H1 (cell line): ENCODE data around the gene TSHZ2. TPM values are rescaled to one million over a fixed set of nuclear protein-coding genes. Genes with fewer than 3 reads are reported as not detected.

ENCODE experiments used
- CTCF ChIA-PET: fragments of 300-600 bp; sonication (Branson Sonifier 250); formaldehyde crosslinking; loops from one replicate; lab custom pipeline; 2021; ENCODE audit not compliant: partially characterized antibody; lab: Charles Lee
- POLR2A ChIA-PET: fragments of 300-600 bp; sonication (Branson Sonifier 250); formaldehyde crosslinking; loops from one replicate; lab custom pipeline; 2021; ENCODE audit warnings: inconsistent platforms; ENCODE audit not compliant: partially characterized antibody; lab: Charles Lee
- DNase-seq, 2 experiments: peaks; one replicate each; pipeline versions ENCODE4 v3.0.0 to v3.0.0-alpha.2; 2010 to 2022; ENCODE audit warnings: low spot score in 2 of 2, low read depth in 1 of 2, mixed read lengths in 1 of 2
- FAIRE-seq: peaks from 2 replicates; lab custom pipeline; 2011; peaks lifted over from hg19 to GRCh38; lab: Jason Lieb, UNC
- H2AFZ ChIP-seq: 2 replicates; pipeline ENCODE4 v1.8.1; 2012; ENCODE audit warnings: low read length, inconsistent platforms
- H2AK5ac ChIP-seq: 2 replicates; pipeline ENCODE4 v1.6.1; 2013; ENCODE audit warnings: low read depth, low read length
- H2BK120ac ChIP-seq: replicated peaks from 2 replicates; pipeline ENCODE3; 2013; ENCODE audit warnings: low read depth, low read length, inconsistent platforms
- H2BK12ac ChIP-seq: 2 replicates; pipeline ENCODE4 v1.6.1; 2013; ENCODE audit warnings: low read depth, low read length
- H2BK15ac ChIP-seq: 2 replicates; pipeline ENCODE4 v1.6.1; 2013; ENCODE audit warnings: low read length
- H2BK20ac ChIP-seq: 2 replicates; pipeline ENCODE4 v1.6.1; 2013; ENCODE audit warnings: low read length
- H2BK5ac ChIP-seq: 2 replicates; pipeline ENCODE4 v1.6.1; 2013; ENCODE audit warnings: low read depth, low read length
- H3K14ac ChIP-seq: 2 replicates; pipeline ENCODE4 v1.6.1; 2013; ENCODE audit warnings: inconsistent platforms; ENCODE audit not compliant: insufficient read length
- H3K18ac ChIP-seq: 2 replicates; pipeline ENCODE4 v1.6.1; 2013; ENCODE audit warnings: low read length; ENCODE audit errors: extremely low read depth
- H3K23ac ChIP-seq: 2 replicates; pipeline ENCODE4 v1.6.1; 2013; ENCODE audit warnings: inconsistent platforms; ENCODE audit not compliant: insufficient read length
- H3K23me2 ChIP-seq: 2 replicates; pipeline ENCODE4 v1.6.1; 2013; ENCODE audit warnings: low read depth, low read length
- H3K27ac ChIP-seq: 2 replicates; pipeline ENCODE4 v1.6.1; 2011; ENCODE audit warnings: low read depth, low read length, inconsistent platforms
- H3K27me3 ChIP-seq, 4 experiments: replicated peaks in 1 of 4; 1 replicate in 1 of 4; 2 replicates in 3 of 4; pipeline versions ENCODE4 v1.6.1 to v1.8.1; 2011 to 2013; ENCODE audit warnings: low read length in 3 of 4, mild to moderate bottlenecking in 3 of 4, inconsistent platforms in 2 of 4, mixed read lengths in 2 of 4, moderate library complexity in 1 of 4; ENCODE audit not compliant: control insufficient read depth in 3 of 4, insufficient read depth in 3 of 4; ENCODE audit errors: extremely low read depth in 1 of 4
- H3K36me3 ChIP-seq, 4 experiments: 2 replicates each; pipeline versions ENCODE4 v1.6.1 to v1.8.1; 2011 to 2013; ENCODE audit warnings: mild to moderate bottlenecking in 4 of 4, low read length in 3 of 4, moderate library complexity in 2 of 4, control low read depth in 1 of 4, inconsistent platforms in 1 of 4; ENCODE audit not compliant: insufficient read depth in 4 of 4, control insufficient read depth in 2 of 4
- H3K4ac ChIP-seq: replicated peaks from 2 replicates; pipeline ENCODE3; 2013; ENCODE audit warnings: low read length, low read depth, mixed read lengths, inconsistent platforms; ENCODE audit not compliant: insufficient read length
- H3K4me1 ChIP-seq, 4 experiments: replicated peaks in 1 of 4; 1 replicate in 1 of 4; 2 replicates in 3 of 4; pipeline versions ENCODE4 v1.6.1 to v1.8.1; 2011 to 2013; ENCODE audit warnings: low read length in 3 of 4, inconsistent platforms in 2 of 4, mixed read lengths in 1 of 4; ENCODE audit not compliant: insufficient read depth in 4 of 4, control insufficient read depth in 3 of 4
- H3K4me2 ChIP-seq, 2 experiments: 2 replicates each; pipeline versions ENCODE4 v1.6.1 to v1.8.1; 2011 to 2013; ENCODE audit warnings: low read depth in 2 of 2, low read length in 2 of 2, control low read depth in 1 of 2, inconsistent platforms in 1 of 2, mild to moderate bottlenecking in 1 of 2; ENCODE audit not compliant: insufficient read depth in 1 of 2
- H3K4me3 ChIP-seq, 4 experiments: fragments of 200-600, 300-600 bp in 1 of 4; sonication (generic), shearing (Covaris generic), sonication (Bioruptor Twin) in 1 of 4; 2 replicates each; pipeline versions ENCODE4 v1.5.1 to v1.8.1; 2011 to 2016; ENCODE audit warnings: low read length in 4 of 4, low read depth in 3 of 4, control low read depth in 2 of 4, inconsistent platforms in 2 of 4, mild to moderate bottlenecking in 2 of 4, mixed read lengths in 1 of 4, moderate library complexity in 1 of 4; ENCODE audit not compliant: insufficient read depth in 2 of 4; ENCODE audit errors: extremely low read depth in 1 of 4
- H3K56ac ChIP-seq: replicated peaks from 2 replicates; pipeline ENCODE3; 2013; ENCODE audit warnings: low read depth, mild to moderate bottlenecking, mixed read lengths, low read length, inconsistent platforms; ENCODE audit not compliant: insufficient read length
- H3K79me1 ChIP-seq: 2 replicates; pipeline ENCODE4 v1.6.1; 2013; ENCODE audit warnings: low read depth, low read length, control low read depth
- H3K79me2 ChIP-seq, 2 experiments: 2 replicates each; pipeline versions ENCODE4 v1.6.1 to v1.8.1; 2012 to 2013; ENCODE audit warnings: low read length in 2 of 2, mild to moderate bottlenecking in 2 of 2, inconsistent platforms in 1 of 2; ENCODE audit not compliant: insufficient read depth in 2 of 2, control insufficient read depth in 1 of 2
- H3K9ac ChIP-seq, 4 experiments: replicated peaks in 1 of 4; 1 replicate in 1 of 4; 2 replicates in 3 of 4; pipeline versions ENCODE4 v1.6.1 to v1.8.1; 2011 to 2013; ENCODE audit warnings: low read depth in 3 of 4, low read length in 3 of 4, control low read depth in 2 of 4, mild to moderate bottlenecking in 2 of 4, moderate library complexity in 2 of 4, inconsistent platforms in 1 of 4; ENCODE audit errors: extremely low read depth in 1 of 4
- H3K9me3 ChIP-seq, 2 experiments: 2 replicates each; pipeline versions ENCODE4 v1.6.1 to v1.8.1; 2012 to 2013; ENCODE audit warnings: mild to moderate bottlenecking in 2 of 2, moderate library complexity in 2 of 2, control low read depth in 1 of 2, inconsistent platforms in 1 of 2, low read depth in 1 of 2, low read length in 1 of 2, mixed read lengths in 1 of 2; ENCODE audit not compliant: insufficient read depth in 2 of 2
- H4K20me1 ChIP-seq, 2 experiments: replicated peaks in 1 of 2; 2 replicates each; pipeline versions ENCODE3 to v1.8.1; 2011 to 2013; ENCODE audit warnings: inconsistent platforms in 2 of 2, low read length in 2 of 2, mild to moderate bottlenecking in 1 of 2; ENCODE audit not compliant: insufficient read depth in 2 of 2, control insufficient read depth in 1 of 2
- H4K5ac ChIP-seq: 2 replicates; pipeline ENCODE4 v1.6.1; 2013; ENCODE audit warnings: low read length, low read depth, mixed read lengths, inconsistent platforms; ENCODE audit not compliant: insufficient read length
- H4K8ac ChIP-seq: 2 replicates; pipeline ENCODE4 v1.8.0; 2013; ENCODE audit warnings: mild to moderate bottlenecking, moderate library complexity, low read length, inconsistent platforms; ENCODE audit not compliant: insufficient read depth; ENCODE audit errors: extremely low read depth
- H4K91ac ChIP-seq: replicated peaks from 2 replicates; pipeline ENCODE3; 2013; ENCODE audit warnings: low read length, mixed read lengths, inconsistent platforms; ENCODE audit not compliant: insufficient read length
- ASH2L ChIP-seq: fragments of 200-600, 300-600 bp; sonication (generic); IDR thresholded peaks from one replicate; pipeline ENCODE4 v1.7.1; 2017; ENCODE audit warnings: low read length
- CEBPB ChIP-seq: IDR thresholded peaks from 2 replicates; pipeline ENCODE4 v1.6.1; 2012; ENCODE audit warnings: low read depth, low read length
- EGR1 ChIP-seq: IDR thresholded peaks from 2 replicates; pipeline ENCODE4 v1.6.1; 2011; ENCODE audit warnings: low read depth, low read length, borderline replicate concordance
- HDAC6 ChIP-seq: IDR thresholded peaks from one replicate; pipeline ENCODE4 v1.7.1; 2012; ENCODE audit warnings: low read depth, mild to moderate bottlenecking, inconsistent platforms, low read length, moderate library complexity
- JUN ChIP-seq: IDR thresholded peaks from 2 replicates; pipeline ENCODE4 v1.6.1; 2011; ENCODE audit warnings: low read depth, mild to moderate bottlenecking, improper control_type of control experiment, low read length
- KDM1A ChIP-seq: fragments of 200-600, 300-600 bp; sonication (generic); IDR thresholded peaks from 2 replicates; pipeline ENCODE4 v1.7.1; 2016; ENCODE audit warnings: mild to moderate bottlenecking, low read length, borderline replicate concordance
- POU5F1 ChIP-seq: IDR thresholded peaks from 2 replicates; pipeline ENCODE4 v1.6.1; 2011; ENCODE audit warnings: low read depth, mild to moderate bottlenecking, low read length, moderate library complexity
- SUZ12 ChIP-seq: fragments of 200-600 bp; sonication (generic); IDR thresholded peaks from 2 replicates; pipeline ENCODE4 v1.6.1; 2012; ENCODE audit warnings: mild to moderate bottlenecking, inconsistent platforms, low read length, moderate library complexity, mixed read lengths
- ZNF274 ChIP-seq: IDR thresholded peaks from 2 replicates; pipeline ENCODE4 v1.7.0; 2012; ENCODE audit warnings: low read length, borderline replicate concordance; ENCODE audit errors: extremely low read depth
- WGBS, 2 experiments: shearing (Covaris generic) in 1 of 2; methylation state at CpG; one replicate each; pipeline versions ENCODE4 v1.1.6 to v1.1.7; 2013 to 2015; ENCODE audit warnings: low lambda C conversion rate in 2 of 2, mixed read lengths in 2 of 2, inconsistent platforms in 1 of 2, low coverage in 1 of 2, missing lambda C conversion rate in 1 of 2; ENCODE audit not compliant: insufficient replicate concordance in 2 of 2, insufficient coverage in 1 of 2, insufficient read length in 1 of 2; ENCODE audit errors: extremely low coverage in 1 of 2, missing lambda C conversion rate in 1 of 2; 5-methylcytosine and 5-hydroxymethylcytosine counted together
- polyA plus RNA-seq, 7 experiments: library from polyadenylated mRNA; depleted of rRNA in 3 of 7; stranded (reverse) in 5 of 7; unstranded in 2 of 7; fragments of >200 nt in 5 of 7; fragments of 200-250 nt in 2 of 7; gene quantifications; 1 replicate in 5 of 7; 2 replicates in 1 of 7; 4 replicates in 1 of 7; pipeline versions ENCODE4 v1.2.1 to v1.2.3, GENCODE V29; 2011 to 2013; ENCODE audit warnings: missing spikeins in 2 of 7, mixed read lengths in 2 of 7
- total RNA-seq: library from RNA; stranded (reverse); fragmentation: NEBNext Ultra II Directional; extraction: Animal tissue kit (Norgen Biotek cat#: 25700); gene quantifications from 2 replicates; pipeline ENCODE4 v1.2.1, GENCODE V29; 2021

Gene TSHZ2
- total and polyA plus RNA-seq, 2 of the 8 experiments (the other 6 are each of a cell fraction or from before 2014, with no cell fraction given): 0.14 to 0.30 TPM

- Histone ChIP-seq H2BK12ac (no peak overlapping the region), H3K9me3 (no peaks in the 10 kb centered on the region), H2BK5ac (no peak overlapping the region), H4K91ac (no peak overlapping the region), H4K5ac (no peak overlapping the region), H2AFZ (no peak overlapping the region), H3K9ac (no peak overlapping the region), H3K36me3 (no peaks in the 10 kb centered on the region; a peak in 1 of 8 replicates), H3K23me2 (no peaks in the 10 kb centered on the region; the same call in 1 of the 2 replicates), H3K23ac (no peak overlapping the region), H3K4ac (no peak overlapping the region), H2BK15ac (no peak overlapping the region), H4K8ac (no peak overlapping the region), H3K14ac (no peak overlapping the region), H3K79me1 (no peaks in the 10 kb centered on the region), H3K79me2 (no peaks in the 10 kb centered on the region), H3K4me1 (no peaks in the 10 kb centered on the region), H4K20me1 (no peaks in the 10 kb centered on the region), H2BK120ac (no peak overlapping the region), H3K4me2 (no peak overlapping the region), H3K56ac (no peak overlapping the region), H3K27ac (no peak overlapping the region), H3K4me3 (no peak overlapping the region), H3K18ac (no peak overlapping the region), H2BK20ac (no peak overlapping the region), H3K27me3 (no peaks in the 10 kb centered on the region), H2AK5ac (no peak overlapping the region)
- WGBS, 2 experiments: 95% methylated on average over 5 of the region's 5 CpGs; no CpG with 5 or more reads in 1 of the 2 experiments
- no peak for FAIRE-seq
- ChIA-PET POLR2A (no interaction called here), CTCF (interaction anchor here (1.0 kb wide), 1 partner anchor 206 kb away, joined by 3 read pairs; no protein-coding TSS in a partner anchor)
- no peak for TF ChIP-seq KDM1A
- TF ChIP-seq ZNF274: no peak
- no peak for TF ChIP-seq POU5F1
- TF ChIP-seq CEBPB: no peak
- no peak for TF ChIP-seq EGR1
- TF ChIP-seq ASH2L: no peak
- no peak for TF ChIP-seq JUN
- TF ChIP-seq SUZ12: no peak
- no peak for TF ChIP-seq HDAC6
- DNase-seq: no peak
These were observed 30.6 kb downstream of the TSHZ2 start for GRCh38 chr20:53002786-53003185.
